Stimulated activated CD8-positive, alpha-beta memory T cell treated with anti-CD3 and anti-CD28 coated beads, Interleukin-15, amount 100 ng/mL, for 4 hours (primary cell): ENCODE results near the gene SPTBN5.

Source experiments
- DNase-seq, 2 donors: peaks; one replicate each; pipeline ENCODE4 v3.0.0-alpha.2; 2020; ENCODE audit warnings: low read depth in 2 of 2

SPTBN5 gene

GRCh38 chr15:41893422-41894250 is at the start of gene SPTBN5:
Gene SPTBN5 (minus strand): TSS chr15:41894053. CDS start chr15:41893497, 556 bp downstream.
- DNase-seq, result no peak

GRCh38 chr15:41942886-41943285 is 49.0 kb upstream of the SPTBN5 start:
- no peak for DNase-seq

- no peak for DNase-seq
These were observed 48.0 kb upstream of the SPTBN5 start for GRCh38 chr15:41941644-41942415.

DNA sequence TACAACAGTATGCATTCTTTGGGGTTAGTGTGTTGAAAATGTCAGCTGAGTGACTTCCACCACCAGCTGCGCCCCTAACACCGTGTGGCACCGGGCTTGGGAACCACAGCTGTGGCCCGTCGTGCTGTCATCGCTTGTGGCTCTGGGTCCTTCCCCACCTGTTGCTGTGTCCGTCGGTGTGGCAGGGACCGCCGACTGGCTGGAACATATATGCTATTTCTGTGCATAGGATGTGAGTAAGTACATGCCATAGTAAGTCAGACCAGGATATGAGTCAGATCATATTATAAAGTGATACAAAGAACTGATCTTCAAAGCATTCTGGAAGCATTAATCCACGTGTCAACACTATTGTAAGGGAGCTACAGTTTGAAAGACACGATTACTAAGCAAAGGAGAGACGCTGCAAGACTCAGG is 46.6 kb upstream of the SPTBN5 start:
- DNase-seq, result peak in 1 of 2 donors; percentile 27

DNA sequence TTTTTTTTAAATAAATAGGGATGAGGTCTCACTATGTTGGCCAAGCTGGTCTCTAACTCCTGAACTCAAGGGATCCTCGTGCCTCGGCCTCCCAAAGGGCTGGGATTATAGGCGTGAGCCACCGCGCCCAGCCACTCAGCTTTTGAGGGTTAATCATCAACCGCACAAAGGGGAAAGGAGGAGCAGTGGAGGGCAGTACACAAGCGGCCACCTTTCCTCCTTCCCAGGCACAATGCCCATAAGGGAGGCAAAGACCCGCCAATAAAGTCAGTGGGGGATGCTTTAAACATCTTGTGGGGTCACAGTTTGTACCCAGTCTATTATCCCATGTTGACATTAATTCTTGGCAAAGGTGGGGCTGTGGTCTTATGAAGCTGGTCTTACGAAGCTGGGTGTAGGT is 46.1 kb upstream of the SPTBN5 start:
- DNase-seq, result no peak

- DNase-seq, result no peak
These were observed 43.7 kb upstream of the SPTBN5 start for GRCh38 chr15:41937568-41937923.

GRCh38 chr15:41936649-41937567 is 43.1 kb upstream of the SPTBN5 start:
- peak; percentile 48 to 55 for DNase-seq

GRCh38 chr15:41936155-41936554 is 42.3 kb upstream of the SPTBN5 start:
- no peak for DNase-seq

DNA sequence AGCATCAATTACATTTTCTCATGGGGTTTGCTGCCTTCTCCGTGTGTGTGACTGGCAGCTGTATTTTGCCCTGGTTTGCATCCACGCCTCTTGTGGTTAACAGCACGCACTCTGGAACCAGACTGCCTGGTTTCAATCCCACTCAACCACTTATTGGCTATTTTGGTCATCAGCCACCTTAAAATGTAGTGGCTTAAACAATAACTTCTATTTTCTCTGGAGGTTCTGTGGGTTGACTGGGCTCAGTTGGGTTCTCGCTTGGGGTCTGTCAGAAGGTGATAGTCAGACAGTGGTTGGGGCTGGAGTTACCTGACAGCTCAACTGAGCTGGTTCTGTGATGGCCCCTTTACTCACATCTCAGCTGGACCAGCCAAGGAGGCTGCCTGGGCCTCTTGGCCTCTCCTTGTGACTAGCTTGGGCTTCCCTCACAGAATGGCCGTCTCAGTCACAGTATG is 41.7 kb upstream of the SPTBN5 start:
- DNase-seq, result no peak

DNA sequence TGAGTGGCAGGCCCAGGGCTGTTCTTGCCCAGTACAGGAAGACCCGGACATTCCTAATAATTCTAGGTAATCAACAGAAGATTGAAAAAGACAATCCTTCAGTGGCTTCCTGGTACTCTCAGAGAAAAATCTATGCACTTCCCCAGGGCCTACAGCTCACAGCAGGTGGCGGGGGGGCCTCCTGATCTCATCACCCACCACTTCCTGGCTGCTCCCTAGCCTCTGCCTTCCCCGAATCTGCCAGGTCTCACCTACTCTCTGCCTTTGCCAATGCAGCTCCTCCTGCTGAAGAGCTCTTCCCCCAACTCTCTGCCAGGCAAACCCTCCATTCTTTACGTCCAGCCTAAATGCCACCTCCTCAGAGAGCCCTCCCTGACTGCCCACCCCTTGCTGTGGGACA is 41.0 kb upstream of the SPTBN5 start:
- peak; percentile 50 to 56 for DNase-seq

DNA sequence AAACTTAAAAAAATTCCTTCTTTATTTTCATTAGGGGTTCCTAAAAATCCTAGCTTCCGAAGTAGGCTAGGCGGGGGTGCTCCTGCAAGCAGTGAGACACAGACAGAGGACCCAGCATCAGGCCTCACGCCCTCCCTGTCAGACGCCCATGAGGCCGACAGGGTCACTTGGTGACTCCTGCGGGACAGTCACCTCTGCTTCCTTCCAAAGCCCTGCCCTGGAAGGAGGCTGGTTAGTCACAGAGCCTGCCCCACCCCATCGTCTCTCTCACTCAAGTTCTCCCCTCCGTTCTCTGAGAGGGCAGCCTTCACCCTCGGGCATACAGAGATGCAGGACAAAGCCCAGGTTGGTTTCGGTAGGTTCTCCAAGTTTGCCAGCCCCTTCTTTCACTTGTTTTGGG is 39.9 kb upstream of the SPTBN5 start:
- no peak for DNase-seq

- no peak for DNase-seq
These were observed 39.5 kb upstream of the SPTBN5 start for GRCh38 chr15:41933326-41933725.

GRCh38 chr15:41932511-41933289 is 38.8 kb upstream of the SPTBN5 start:
- DNase-seq, result no peak

- no peak for DNase-seq
These were observed 38.2 kb upstream of the SPTBN5 start for GRCh38 chr15:41932101-41932500.

- DNase-seq, result no peak
These were observed 37.0 kb upstream of the SPTBN5 start for GRCh38 chr15:41930867-41931222.

DNA sequence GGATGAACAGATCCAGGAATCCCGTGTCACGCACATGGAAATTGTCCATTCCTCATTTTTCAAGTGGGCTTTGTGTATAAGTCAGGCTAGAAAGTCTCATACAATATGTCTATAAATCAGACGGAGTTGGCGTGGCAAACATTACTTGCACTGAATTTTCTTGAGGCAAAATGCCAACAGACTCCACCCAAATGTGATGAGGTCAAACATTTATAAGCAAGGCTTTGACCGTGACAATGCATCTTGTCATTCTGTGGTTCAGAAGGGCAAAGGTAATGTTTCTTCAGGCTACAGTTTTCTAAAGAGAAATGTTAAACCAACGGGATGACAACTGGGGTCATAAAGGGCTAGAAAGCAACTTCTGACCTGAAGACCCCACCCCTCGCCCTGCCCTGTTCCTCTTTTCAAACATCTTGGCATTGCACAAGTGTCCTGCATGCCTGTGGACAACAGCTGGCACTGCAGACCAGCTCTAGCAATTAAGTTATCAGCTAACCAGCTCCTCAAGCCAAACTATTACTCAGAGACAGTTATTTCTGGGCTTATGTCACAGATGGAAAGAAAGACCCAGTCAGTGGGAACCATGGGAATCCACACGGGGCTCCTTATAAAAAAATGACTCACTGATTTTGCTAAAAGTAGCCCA is 36.5 kb upstream of the SPTBN5 start:
- no peak for DNase-seq

GRCh38 chr15:41928637-41929620 is 35.1 kb upstream of the SPTBN5 start:
- DNase-seq, result no peak

- no peak for DNase-seq
These were observed 34.2 kb upstream of the SPTBN5 start for GRCh38 chr15:41928100-41928499.

DNA sequence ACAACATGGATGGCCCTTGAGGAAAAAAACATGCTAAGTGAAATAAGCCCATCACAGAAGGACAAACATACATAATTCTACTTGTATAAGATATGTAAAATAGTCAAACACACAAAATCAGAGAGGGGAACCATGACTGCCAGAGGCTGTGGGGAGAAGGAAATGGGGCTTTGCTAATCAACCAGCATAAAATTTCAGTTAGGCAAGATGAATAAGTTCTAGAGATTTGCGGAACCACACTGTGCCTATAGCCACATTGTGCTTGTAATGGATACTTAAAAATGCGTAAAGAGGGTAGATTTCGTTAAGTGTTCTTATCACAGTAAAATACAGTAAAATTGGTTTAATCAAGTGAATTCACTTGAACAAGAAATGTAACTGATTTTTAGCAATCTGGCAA is 33.7 kb upstream of the SPTBN5 start:
- no peak for DNase-seq
